HEK293 (cell line): ENCODE data around the gene MTCL1.

Source experiments
- CTCF ChIA-PET: fragments of 350-600 bp; formaldehyde crosslinking; extraction: SDS; loops from one replicate; lab custom pipeline; 2021; ENCODE audit warnings: antibody characterized with exemption; lab: Yijun Ruan, JAX
- POLR2A ChIA-PET: fragments of 300-600 bp; formaldehyde crosslinking; extraction: SDS; loops from one replicate; lab custom pipeline; 2020; ENCODE audit warnings: antibody characterized with exemption, inconsistent platforms; lab: Yijun Ruan, JAX
- H3K27ac ChIP-seq: fragments of 200-500 bp; sonication (Bioruptor generic); 2 replicates; pipeline ENCODE4 v1.5.1; 2014; ENCODE audit warnings: low read depth, low read length, control low read depth, inconsistent platforms; ENCODE audit errors: extremely low read depth
- H3K36me3 ChIP-seq, 2 experiments: fragments of 200-500 bp in 1 of 2; sonication (Bioruptor generic) in 1 of 2; 1 replicate in 1 of 2; 2 replicates in 1 of 2; pipeline ENCODE4 v1.5.1; 2014 to 2017; ENCODE audit warnings: inconsistent platforms in 2 of 2, low read length in 2 of 2; ENCODE audit not compliant: control insufficient read depth in 2 of 2, insufficient read depth in 1 of 2
- H3K4me1 ChIP-seq: fragments of 200-500 bp; sonication (Bioruptor generic); 2 replicates; pipeline ENCODE4 v1.5.1; 2014; ENCODE audit warnings: mild to moderate bottlenecking, low read length, inconsistent platforms; ENCODE audit not compliant: control insufficient read depth, insufficient read depth
- H3K4me3 ChIP-seq: 2 replicates; pipeline ENCODE4 v1.5.1; 2011; ENCODE audit warnings: low read depth, mild to moderate bottlenecking, control low read depth, low read length, moderate library complexity
- H3K9me3 ChIP-seq: fragments of 200-500 bp; sonication (Bioruptor generic); 2 replicates; pipeline ENCODE4 v1.5.1; 2014; ENCODE audit warnings: low read depth, low read length, inconsistent platforms; ENCODE audit not compliant: control insufficient read depth, insufficient read depth
- GLIS1 ChIP-seq: fragments of 450-650 bp; formaldehyde crosslinking; IDR thresholded peaks from 2 replicates; pipeline ENCODE4 v1.5.1; 2016; ENCODE audit warnings: missing biosample characterization, missing genetic modification characterization
- RBAK ChIP-seq: fragments of 450-650 bp; formaldehyde crosslinking; IDR thresholded peaks from 2 replicates; pipeline ENCODE4 v1.5.1; 2016; ENCODE audit warnings: missing biosample characterization, missing genetic modification characterization
- ZBTB1 ChIP-seq: fragments of 450-650 bp; formaldehyde crosslinking; IDR thresholded peaks from 2 replicates; pipeline ENCODE4 v1.5.1; 2016; ENCODE audit warnings: missing biosample characterization, missing genetic modification characterization
- ZBTB11 ChIP-seq: fragments of 450-650 bp; formaldehyde crosslinking; conservative IDR thresholded peaks from 2 replicates; pipeline ENCODE4 v1.5.1; 2016; ENCODE audit warnings: low read depth, missing biosample characterization, missing genetic modification characterization
- ZBTB21 ChIP-seq: fragments of 450-650 bp; formaldehyde crosslinking; IDR thresholded peaks from 2 replicates; pipeline ENCODE4 v1.5.1; 2017; ENCODE audit warnings: missing biosample characterization, missing genetic modification characterization
- ZBTB8A ChIP-seq: fragments of 450-650 bp; formaldehyde crosslinking; IDR thresholded peaks from 2 replicates; pipeline ENCODE4 v1.5.1; 2016; ENCODE audit warnings: missing biosample characterization, missing genetic modification characterization
- ZNF121 ChIP-seq: fragments of 450-650 bp; formaldehyde crosslinking; IDR thresholded peaks from 2 replicates; pipeline ENCODE4 v1.5.1; 2016; ENCODE audit warnings: missing biosample characterization, missing genetic modification characterization
- ZNF133 ChIP-seq: fragments of 450-650 bp; formaldehyde crosslinking; IDR thresholded peaks from 2 replicates; pipeline ENCODE4 v1.5.1; 2016; ENCODE audit warnings: missing biosample characterization, missing genetic modification characterization
- ZNF140 ChIP-seq: fragments of 450-650 bp; formaldehyde crosslinking; IDR thresholded peaks from 2 replicates; pipeline ENCODE4 v1.5.1; 2016; ENCODE audit warnings: missing biosample characterization, missing genetic modification characterization
- ZNF174 ChIP-seq: fragments of 450-650 bp; formaldehyde crosslinking; IDR thresholded peaks from 2 replicates; pipeline ENCODE4 v1.5.0; 2017; ENCODE audit warnings: missing biosample characterization, mild to moderate bottlenecking, missing genetic modification characterization
- ZNF214 ChIP-seq: fragments of 450-650 bp; formaldehyde crosslinking; IDR thresholded peaks from 2 replicates; pipeline ENCODE4 v1.5.1; 2017; ENCODE audit warnings: missing biosample characterization, mild to moderate bottlenecking, missing genetic modification characterization, borderline replicate concordance
- ZNF223 ChIP-seq: fragments of 450-650 bp; formaldehyde crosslinking; IDR thresholded peaks from 2 replicates; pipeline ENCODE4 v1.5.1; 2016; ENCODE audit warnings: missing biosample characterization, missing genetic modification characterization
- ZNF394 ChIP-seq: fragments of 450-650 bp; formaldehyde crosslinking; IDR thresholded peaks from 2 replicates; pipeline ENCODE4 v1.5.1; 2016; ENCODE audit warnings: missing biosample characterization, missing genetic modification characterization, mild to moderate bottlenecking, moderate library complexity, borderline replicate concordance
- ZNF501 ChIP-seq: fragments of 450-650 bp; formaldehyde crosslinking; IDR thresholded peaks from 2 replicates; pipeline ENCODE4 v1.5.1; 2016; ENCODE audit warnings: missing biosample characterization, missing genetic modification characterization
- ZNF654 ChIP-seq: fragments of 450-650 bp; formaldehyde crosslinking; IDR thresholded peaks from 2 replicates; pipeline ENCODE4 v1.5.1; 2016; ENCODE audit warnings: low read depth, missing biosample characterization, missing genetic modification characterization
- ZNF843 ChIP-seq: fragments of 450-650 bp; formaldehyde crosslinking; IDR thresholded peaks from 2 replicates; pipeline ENCODE4 v1.5.1; 2016; ENCODE audit warnings: missing biosample characterization, missing genetic modification characterization
- ZSCAN23 ChIP-seq: fragments of 450-650 bp; formaldehyde crosslinking; IDR thresholded peaks from 2 replicates; pipeline ENCODE4 v1.5.1; 2016; ENCODE audit warnings: missing biosample characterization, missing genetic modification characterization
- TF ChIP-seq, protein P1 (sequence below): fragments of 450-650 bp; formaldehyde crosslinking; IDR thresholded peaks from 2 replicates; pipeline ENCODE4 v1.5.1; 2016; ENCODE audit warnings: missing biosample characterization, missing genetic modification characterization
- TF ChIP-seq, protein P2 (sequence below): fragments of 450-650 bp; IDR thresholded peaks from 2 replicates; pipeline ENCODE4 v1.5.1; 2018; ENCODE audit warnings: missing biosample characterization, mild to moderate bottlenecking, missing genetic modification characterization

MTCL1 gene

DNA sequence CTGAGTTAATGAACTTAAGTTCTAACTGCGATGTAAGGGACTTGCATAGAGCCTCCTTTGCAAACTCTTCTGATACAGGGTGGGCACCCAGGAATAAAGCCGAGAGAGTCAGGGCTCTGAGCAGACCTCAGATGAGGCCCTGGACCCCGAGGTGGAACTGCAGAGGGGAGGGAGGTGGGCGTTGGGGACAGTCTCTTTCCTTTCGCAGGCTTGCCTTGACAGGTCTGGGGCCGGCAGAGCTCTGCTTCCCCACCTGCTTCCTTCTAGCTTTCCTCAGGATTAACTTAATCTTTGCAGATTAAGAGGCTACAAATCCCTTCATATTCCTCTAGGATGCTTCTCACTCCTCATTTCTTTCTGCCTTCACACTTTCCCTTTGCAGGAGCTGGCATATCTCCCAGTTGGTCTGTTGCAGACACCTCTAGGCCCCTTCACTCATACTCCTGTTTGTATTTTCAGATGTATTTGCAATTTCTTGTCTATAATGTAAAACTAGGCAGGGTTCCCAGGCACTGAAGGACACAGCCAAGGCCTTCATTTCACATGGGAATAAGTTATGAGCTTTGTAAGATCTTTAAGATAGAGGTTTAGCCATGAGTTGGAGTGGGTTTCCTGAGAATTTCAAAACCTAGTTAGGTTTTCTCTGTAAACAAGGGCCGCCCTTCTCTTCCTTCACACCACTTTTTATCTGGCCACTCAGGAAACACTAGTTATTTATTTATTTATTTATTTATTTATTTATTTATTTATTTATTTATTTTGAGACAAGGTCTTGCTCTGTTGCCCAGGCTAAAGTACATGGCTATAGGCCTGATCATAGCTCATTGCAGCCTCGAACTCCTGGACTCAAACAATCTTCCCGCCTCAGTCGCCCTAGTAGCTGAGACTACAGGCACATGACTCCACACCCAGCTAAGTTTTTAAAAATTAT, 70.9 kb downstream of the MTCL1 start (continued):
- TF ChIP-seq ZBTB11: peak; percentile 79
- peak; percentile 68; the same call in 1 of the 2 replicates for TF ChIP-seq ZNF501 (tag by site-specific recombination)
- TF ChIP-seq ZNF394 (tag by site-specific recombination): peak; percentile 92
- TF ChIP-seq, protein P1, sequence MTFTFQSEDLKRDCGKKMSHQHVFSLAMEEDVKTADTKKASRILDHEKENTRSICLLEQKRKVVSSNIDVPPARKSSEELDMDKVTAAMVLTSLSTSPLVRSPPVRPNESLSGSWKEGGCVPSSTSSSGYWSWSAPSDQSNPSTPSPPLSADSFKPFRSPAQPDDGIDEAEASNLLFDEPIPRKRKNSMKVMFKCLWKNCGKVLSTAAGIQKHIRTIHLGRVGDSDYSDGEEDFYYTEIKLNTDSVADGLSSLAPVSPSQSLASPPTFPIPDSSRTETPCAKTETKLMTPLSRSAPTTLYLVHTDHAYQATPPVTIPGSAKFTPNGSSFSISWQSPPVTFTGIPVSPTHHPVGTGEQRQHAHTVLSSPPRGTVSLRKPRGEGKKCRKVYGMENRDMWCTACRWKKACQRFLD (tag by site-specific recombination): no peak
- 0 out of 2 replicates have a peak, but pooled peaks have one; percentile 24 for TF ChIP-seq ZBTB21
- TF ChIP-seq ZNF133: no peak
- no peak for TF ChIP-seq ZNF121 (tag by site-specific recombination)
- peak; percentile 64; the same call in 1 of the 2 replicates for TF ChIP-seq ZNF140 (tag by site-specific recombination)
- TF ChIP-seq RBAK (tag by site-specific recombination): no peak
- peak; percentile 28 for TF ChIP-seq ZNF654 (tag by site-specific recombination)
- TF ChIP-seq ZNF843 (tag by site-specific recombination): no peak

- POLR2A ChIA-PET: no interaction called here
- Histone ChIP-seq H3K36me3 (peaks cover 0 to 9% of the 10 kb centered on the region in 2 experiments; a peak in 1 of 3 replicates), H3K9me3 (no peaks in the 10 kb centered on the region), H3K4me1 (no peaks in the 10 kb centered on the region), H3K4me3 (no peak overlapping the region), H3K27ac (no peak overlapping the region)
- TF ChIP-seq ZNF214 (tag by site-specific recombination) (no peak), ZSCAN23 (tag by site-specific recombination) (no peak), ZBTB1 (tag by site-specific recombination) (no peak), ZNF121 (tag by site-specific recombination) (no peak), ZBTB8A (tag by site-specific recombination) (no peak), ZNF223 (tag by site-specific recombination) (no peak), ZNF174 (tag by site-specific recombination) (no peak), GLIS1 (no peak)
- TF ChIP-seq, protein P2, sequence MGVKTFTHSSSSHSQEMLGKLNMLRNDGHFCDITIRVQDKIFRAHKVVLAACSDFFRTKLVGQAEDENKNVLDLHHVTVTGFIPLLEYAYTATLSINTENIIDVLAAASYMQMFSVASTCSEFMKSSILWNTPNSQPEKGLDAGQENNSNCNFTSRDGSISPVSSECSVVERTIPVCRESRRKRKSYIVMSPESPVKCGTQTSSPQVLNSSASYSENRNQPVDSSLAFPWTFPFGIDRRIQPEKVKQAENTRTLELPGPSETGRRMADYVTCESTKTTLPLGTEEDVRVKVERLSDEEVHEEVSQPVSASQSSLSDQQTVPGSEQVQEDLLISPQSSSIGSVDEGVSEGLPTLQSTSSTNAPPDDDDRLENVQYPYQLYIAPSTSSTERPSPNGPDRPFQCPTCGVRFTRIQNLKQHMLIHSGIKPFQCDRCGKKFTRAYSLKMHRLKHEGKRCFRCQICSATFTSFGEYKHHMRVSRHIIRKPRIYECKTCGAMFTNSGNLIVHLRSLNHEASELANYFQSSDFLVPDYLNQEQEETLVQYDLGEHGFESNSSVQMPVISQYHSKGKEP (tag by site-specific recombination): no peak
- CTCF ChIA-PET: interaction anchor here (0.6 to 1.8 kb wide), 2 partner anchors 82 to 101 kb away, joined by 3 to 10 read pairs; no protein-coding TSS in a partner anchor
Measured at GRCh38 chr18:8777846-8778245, 72.5 kb downstream of the MTCL1 start.
